Measurements from ENCODE around the gene TMTC3.

Gene TMTC3

GRCh38 chr12:88150063-88150462, 8.0 kb downstream of the TMTC3 start:
- Histone ChIP-seq H3K9me3 (no peaks in the 10 kb centered on the region), H3K27ac (no peak overlapping the region), H3K27me3 (no peaks in the 10 kb centered on the region), H3K4me1 (ENCODE audit: control insufficient read depth in 1 of 2, insufficient read depth in 1 of 2, low read depth in 1 of 2, low read length in 1 of 2) (no peaks in the 10 kb centered on the region), H3K36me3 (no peaks in the 10 kb centered on the region), H3K4me3 (ENCODE audit: low read depth in 1 of 2, low read length in 1 of 2) (no peak overlapping the region)
- TF ChIP-seq CTCF (IDR thresholded peaks at IDR 0.05) = no peak

- Histone ChIP-seq H3K4me3 (ENCODE audit: low read depth in 1 of 2, low read length in 1 of 2) (no peak overlapping the region), H3K9me3 (no peaks in the 10 kb centered on the region)
- TF ChIP-seq CTCF (IDR thresholded peaks at IDR 0.05) = no peak
Observed at GRCh38 chr12:88153959-88154358, 11.9 kb downstream of the TMTC3 start.

GRCh38 chr12:88156075-88156654, 14.1 kb downstream of the TMTC3 start:
- no peak overlapping the region for H3K27ac ChIP-seq
- H3K36me3 ChIP-seq = peaks cover 3% of the 10 kb centered on the region
- no peaks in the 10 kb centered on the region for H3K4me1 ChIP-seq (ENCODE audit: control insufficient read depth in 1 of 2, insufficient read depth in 1 of 2, low read depth in 1 of 2, low read length in 1 of 2)
- H3K9me3 ChIP-seq = no peaks in the 10 kb centered on the region
- no peaks in the 10 kb centered on the region for H3K27me3 ChIP-seq
- TF ChIP-seq CTCF (IDR thresholded peaks at IDR 0.05) = no peak
- no peak overlapping the region for H3K4me3 ChIP-seq (ENCODE audit: low read depth in 1 of 2, low read length in 1 of 2)

More at GRCh38 chr12:88153959-88154358, 11.9 kb downstream of the TMTC3 start:
- H3K27ac ChIP-seq = no peak overlapping the region
- no peaks in the 10 kb centered on the region for H3K36me3 ChIP-seq
- H3K4me1 ChIP-seq (ENCODE audit: control insufficient read depth in 1 of 2, insufficient read depth in 1 of 2, low read depth in 1 of 2, low read length in 1 of 2) = no peaks in the 10 kb centered on the region
- no peaks in the 10 kb centered on the region for H3K27me3 ChIP-seq

GRCh38 chr12:88163371-88163770, 21.3 kb downstream of the TMTC3 start:
- H3K36me3 ChIP-seq = peaks cover 24% of the 10 kb centered on the region
- no peaks in the 10 kb centered on the region for H3K27me3 ChIP-seq
- no peaks in the 10 kb centered on the region for H3K9me3 ChIP-seq
- no peak overlapping the region for H3K4me3 ChIP-seq (ENCODE audit: low read depth in 1 of 2, low read length in 1 of 2)
- no peak overlapping the region for H3K27ac ChIP-seq
- TF ChIP-seq CTCF (IDR thresholded peaks at IDR 0.05) = no peak
- no peaks in the 10 kb centered on the region for H3K4me1 ChIP-seq (ENCODE audit: control insufficient read depth in 1 of 2, insufficient read depth in 1 of 2, low read depth in 1 of 2, low read length in 1 of 2)

- Histone ChIP-seq H3K9me3 (no peaks in the 10 kb centered on the region), H3K4me3 (ENCODE audit: low read depth in 1 of 2, low read length in 1 of 2) (no peak overlapping the region), H3K36me3 (peaks cover 21% of the 10 kb centered on the region), H3K27ac (no peak overlapping the region), H3K27me3 (no peaks in the 10 kb centered on the region), H3K4me1 (ENCODE audit: control insufficient read depth in 1 of 2, insufficient read depth in 1 of 2, low read depth in 1 of 2, low read length in 1 of 2) (no peaks in the 10 kb centered on the region)
- TF ChIP-seq CTCF (IDR thresholded peaks at IDR 0.05) = no peak
Observed at GRCh38 chr12:88166179-88166578, 24.1 kb downstream of the TMTC3 start.

- Histone ChIP-seq H3K36me3 (peaks cover 21% of the 10 kb centered on the region), H3K4me3 (ENCODE audit: low read depth in 1 of 2, low read length in 1 of 2) (no peak overlapping the region), H3K4me1 (ENCODE audit: control insufficient read depth in 1 of 2, insufficient read depth in 1 of 2, low read depth in 1 of 2, low read length in 1 of 2) (no peaks in the 10 kb centered on the region), H3K27ac (no peak overlapping the region), H3K9me3 (no peaks in the 10 kb centered on the region), H3K27me3 (no peaks in the 10 kb centered on the region)
- no peak for TF ChIP-seq CTCF (IDR thresholded peaks at IDR 0.05)
Observed at GRCh38 chr12:88167384-88167783, 25.3 kb downstream of the TMTC3 start.

All from neutrophil (primary cell).